ENCODE data around the gene EMB.
"Not testable (repeated sequence)": the region's sequence is repeated elsewhere in the genome, so short reads cannot be mapped to it uniquely, and the experiment has no call there.

EMB gene

GRCh38 chr5:50369287-50370033 is 71.6 kb downstream of the EMB start:
- DNase-seq; H4K8ac ChIP-seq (ENCODE audit: low read depth, low read length); H2BK15ac ChIP-seq (replicated peaks; ENCODE audit: low read depth); H2BK120ac ChIP-seq (ENCODE audit: low read depth, low read length); H3K23ac ChIP-seq (ENCODE audit: low read length); H3K18ac ChIP-seq (ENCODE audit: low read length); H3K36me3 ChIP-seq (ENCODE audit: control insufficient read depth, insufficient read depth, low read length); H3K4me1 ChIP-seq (ENCODE audit: control insufficient read depth, low read depth, low read length); H3K27me3 ChIP-seq (ENCODE audit: insufficient read depth, low read length, poor library complexity); H3K79me2 ChIP-seq (ENCODE audit: control insufficient read depth, insufficient read depth, low read length); H4K5ac ChIP-seq (ENCODE audit: low read length); H2AK5ac ChIP-seq (ENCODE audit: low read length); H3K27ac ChIP-seq (ENCODE audit: low read depth, low read length); H3K9ac ChIP-seq (ENCODE audit: low read length); H3K4ac ChIP-seq (ENCODE audit: low read depth, low read length); H3K4me3 ChIP-seq (ENCODE audit: low read length); H2BK5ac ChIP-seq (ENCODE audit: low read length); H3K4me2 ChIP-seq (ENCODE audit: low read length); H3K79me1 ChIP-seq (ENCODE audit: low read length); H3K56ac ChIP-seq (ENCODE audit: low read length): not testable (repeated sequence)
- no CpG with 5 or more reads among the region's 16 CpGs for WGBS (ENCODE audit: extremely low coverage, insufficient coverage, low lambda C conversion rate)

GRCh38 chr5:50365426-50366251 is 75.4 kb downstream of the EMB start:
- no peak for DNase-seq
- Histone ChIP-seq H4K5ac (ENCODE audit: low read length) (no peak overlapping the region), H3K79me2 (ENCODE audit: control insufficient read depth, insufficient read depth, low read length) (no peaks in the 10 kb centered on the region), H3K18ac (ENCODE audit: low read length) (no peak overlapping the region), H3K9ac (ENCODE audit: low read length) (no peak overlapping the region), H3K4ac (ENCODE audit: low read depth, low read length) (no peak overlapping the region), H3K27me3 (ENCODE audit: insufficient read depth, low read length, poor library complexity) (no peaks in the 10 kb centered on the region), H3K56ac (ENCODE audit: low read length) (no peak overlapping the region), H3K36me3 (ENCODE audit: control insufficient read depth, insufficient read depth, low read length) (no peaks in the 10 kb centered on the region), H2AK5ac (ENCODE audit: low read length) (no peak overlapping the region), H2BK5ac (ENCODE audit: low read length) (no peak overlapping the region), H3K23ac (ENCODE audit: low read length) (no peak overlapping the region), H3K4me3 (ENCODE audit: low read length) (no peak overlapping the region), H4K8ac (ENCODE audit: low read depth, low read length) (no peak overlapping the region), H3K79me1 (ENCODE audit: low read length) (no peaks in the 10 kb centered on the region), H2BK15ac (replicated peaks; ENCODE audit: low read depth) (no peak overlapping the region), H3K27ac (ENCODE audit: low read depth, low read length) (no peak overlapping the region), H3K4me2 (ENCODE audit: low read length) (no peak overlapping the region), H3K4me1 (ENCODE audit: control insufficient read depth, low read depth, low read length) (no peaks in the 10 kb centered on the region), H2BK120ac (ENCODE audit: low read depth, low read length) (no peak overlapping the region)
- WGBS (ENCODE audit: extremely low coverage, insufficient coverage, low lambda C conversion rate), result no CpG with 5 or more reads among the region's 8 CpGs

- not testable (repeated sequence) for H3K27me3 ChIP-seq (ENCODE audit: insufficient read depth, low read length, poor library complexity); H3K9ac ChIP-seq (ENCODE audit: low read length); H2BK120ac ChIP-seq (ENCODE audit: low read depth, low read length); H3K79me2 ChIP-seq (ENCODE audit: control insufficient read depth, insufficient read depth, low read length); H3K36me3 ChIP-seq (ENCODE audit: control insufficient read depth, insufficient read depth, low read length); H3K27ac ChIP-seq (ENCODE audit: low read depth, low read length); H3K56ac ChIP-seq (ENCODE audit: low read length); H3K4ac ChIP-seq (ENCODE audit: low read depth, low read length); H3K4me1 ChIP-seq (ENCODE audit: control insufficient read depth, low read depth, low read length); DNase-seq; H4K8ac ChIP-seq (ENCODE audit: low read depth, low read length); H2BK5ac ChIP-seq (ENCODE audit: low read length); H3K18ac ChIP-seq (ENCODE audit: low read length); H3K23ac ChIP-seq (ENCODE audit: low read length); H3K4me2 ChIP-seq (ENCODE audit: low read length); H2BK15ac ChIP-seq (replicated peaks; ENCODE audit: low read depth); H3K79me1 ChIP-seq (ENCODE audit: low read length); H4K5ac ChIP-seq (ENCODE audit: low read length); H2AK5ac ChIP-seq (ENCODE audit: low read length); H3K4me3 ChIP-seq (ENCODE audit: low read length)
- WGBS (ENCODE audit: extremely low coverage, insufficient coverage, low lambda C conversion rate), result no CpG with 5 or more reads among the region's 6 CpGs
Observed at GRCh38 chr5:50364535-50365309, 76.4 kb downstream of the EMB start.

- Histone ChIP-seq H3K36me3 (ENCODE audit: control insufficient read depth, insufficient read depth, low read length) (no peaks in the 10 kb centered on the region), H3K4me1 (ENCODE audit: control insufficient read depth, low read depth, low read length) (no peaks in the 10 kb centered on the region), H3K79me2 (ENCODE audit: control insufficient read depth, insufficient read depth, low read length) (no peaks in the 10 kb centered on the region), H2BK15ac (replicated peaks; ENCODE audit: low read depth) (no peak overlapping the region), H2BK5ac (ENCODE audit: low read length) (no peak overlapping the region), H3K18ac (ENCODE audit: low read length) (no peak overlapping the region), H2AK5ac (ENCODE audit: low read length) (no peak overlapping the region), H3K9ac (ENCODE audit: low read length) (no peak overlapping the region), H3K56ac (ENCODE audit: low read length) (no peak overlapping the region), H3K4ac (ENCODE audit: low read depth, low read length) (no peak overlapping the region), H3K23ac (ENCODE audit: low read length) (no peak overlapping the region), H2BK120ac (ENCODE audit: low read depth, low read length) (no peak overlapping the region), H3K4me2 (ENCODE audit: low read length) (no peak overlapping the region), H4K8ac (ENCODE audit: low read depth, low read length) (no peak overlapping the region), H4K5ac (ENCODE audit: low read length) (no peak overlapping the region), H3K4me3 (ENCODE audit: low read length) (no peak overlapping the region), H3K27ac (ENCODE audit: low read depth, low read length) (no peak overlapping the region), H3K79me1 (ENCODE audit: low read length) (no peaks in the 10 kb centered on the region), H3K27me3 (ENCODE audit: insufficient read depth, low read length, poor library complexity) (no peaks in the 10 kb centered on the region)
- DNase-seq, result no peak
Observed at GRCh38 chr5:50359187-50359586, 81.9 kb downstream of the EMB start.

- Histone ChIP-seq H3K9ac (ENCODE audit: low read length) (no peak overlapping the region), H2BK120ac (ENCODE audit: low read depth, low read length) (no peak overlapping the region)
- WGBS (ENCODE audit: extremely low coverage, insufficient coverage, low lambda C conversion rate), result no CpG with 5 or more reads among the region's 2 CpGs
Observed at GRCh38 chr5:50352382-50352781, 88.7 kb downstream of the EMB start.

More at GRCh38 chr5:50352382-50352781, 88.7 kb downstream of the EMB start:
- no peak for DNase-seq
- Histone ChIP-seq H3K56ac (ENCODE audit: low read length) (no peak overlapping the region), H4K8ac (ENCODE audit: low read depth, low read length) (no peak overlapping the region), H3K4me1 (ENCODE audit: control insufficient read depth, low read depth, low read length) (no peaks in the 10 kb centered on the region), H2AK5ac (ENCODE audit: low read length) (no peak overlapping the region), H3K36me3 (ENCODE audit: control insufficient read depth, insufficient read depth, low read length) (no peaks in the 10 kb centered on the region), H3K4me3 (ENCODE audit: low read length) (no peak overlapping the region), H3K79me1 (ENCODE audit: low read length) (no peaks in the 10 kb centered on the region), H3K79me2 (ENCODE audit: control insufficient read depth, insufficient read depth, low read length) (no peaks in the 10 kb centered on the region), H3K23ac (ENCODE audit: low read length) (no peak overlapping the region), H3K27me3 (ENCODE audit: insufficient read depth, low read length, poor library complexity) (no peaks in the 10 kb centered on the region), H4K5ac (ENCODE audit: low read length) (no peak overlapping the region), H3K18ac (ENCODE audit: low read length) (no peak overlapping the region), H3K4ac (ENCODE audit: low read depth, low read length) (no peak overlapping the region), H2BK15ac (replicated peaks; ENCODE audit: low read depth) (no peak overlapping the region), H3K27ac (ENCODE audit: low read depth, low read length) (no peak overlapping the region), H2BK5ac (ENCODE audit: low read length) (no peak overlapping the region), H3K4me2 (ENCODE audit: low read length) (no peak overlapping the region)

Measured in mesendoderm (in vitro differentiated cells).